ENCODE measurements around the gene PFKM. TPM values are rescaled to one million over a fixed set of nuclear protein-coding genes. Genes with fewer than 3 reads are reported as not detected.

PFKM gene
- total and polyA plus RNA-seq, 9 of the 15 experiments (the other 6 are each of a cell fraction or from before 2014, with no cell fraction given), result 16.5 to 39.9 (median 31.7) TPM

GRCh38 chr12:48126953-48127630 is 7.9 kb downstream of the PFKM start:
- H3K79me2 ChIP-seq (ENCODE audit: control insufficient read depth, insufficient read depth, low read length), result 0 out of 3 replicates have a peak, but pooled peaks cover under 1% of the 10 kb centered on the region
- no peaks in the 10 kb centered on the region for H3K27me3 ChIP-seq (ENCODE audit: control insufficient read depth in 2 of 2, insufficient read depth in 2 of 2, low read length in 2 of 2)
- H2AFZ ChIP-seq (ENCODE audit: low read depth, low read length), result no peak overlapping the region
- in situ Hi-C loops (cut with MboI), result no loop called here
- DNase-seq (ENCODE audit: extremely low read depth in 1 of 4, low spot score in 3 of 4), result no peak
- POLR2A ChIA-PET, result interaction anchor here (0.6 to 0.7 kb wide), 2 partner anchors 18 to 27 kb away, joined by 3 read pairs; no protein-coding TSS in a partner anchor
- no peaks in the 10 kb centered on the region for H4K20me1 ChIP-seq (replicated peaks; ENCODE audit: control insufficient read depth, insufficient read depth, low read length)
- intact Hi-C loops (cut with micrococcal nuclease), result no loop called here
- no peaks in the 10 kb centered on the region for H3K9me1 ChIP-seq (ENCODE audit: control insufficient read depth, insufficient read depth, low read length)
- ATAC-seq, result no peak
- no peaks in the 10 kb centered on the region for H3K9me3 ChIP-seq (replicated peaks; ENCODE audit: control insufficient read depth, insufficient read depth, low read depth, low read length)
- no peak overlapping the region for H3K4me2 ChIP-seq (ENCODE audit: insufficient read depth, low read length)
- H3K36me3 ChIP-seq (ENCODE audit: control insufficient read depth, insufficient read depth, low read length), result peaks cover 64% of the 10 kb centered on the region; the same call in 2 of the 3 replicates
- 92% methylated on average over 2 of the region's 2 CpGs for WGBS (ENCODE audit: insufficient coverage, low coverage, missing lambda C conversion rate)
- FAIRE-seq, result no peak
- BruUV-seq (replicated peaks), result no TSS peak
- CTCF ChIA-PET (ENCODE audit: low intra/inter-chr PET ratio), result no interaction called here
- no peak overlapping the region for H3K27ac ChIP-seq (ENCODE audit: extremely low read depth, low read depth, low read length)
- H3K9ac ChIP-seq (ENCODE audit: insufficient read depth in 1 of 2, low read depth in 2 of 2, low read length in 2 of 2), result no peak overlapping the region
- peaks cover 4 to 6% of the 10 kb centered on the region in 2 experiments; a peak in 4 of 5 replicates for H3K4me1 ChIP-seq (replicated peaks in 1 of 2; ENCODE audit: control insufficient read depth in 2 of 2, insufficient read depth in 2 of 2, low read length in 2 of 2)
- H3K4me3 ChIP-seq, result no peak overlapping the region
- TF ChIP-seq NFIX (CRISPR knock-in tag; IDR thresholded peaks at IDR 0.05; ENCODE audit: low read depth) (peak; percentile 90), RAD21 (CRISPR knock-in tag; conservative IDR thresholded peaks at IDR 0.05 in 1 of 2, IDR thresholded peaks at IDR 0.05 in 1 of 2) (no peak), E2F1 (CRISPR knock-in tag; IDR thresholded peaks at IDR 0.05) (no peak), GTF3C2 (IDR thresholded peaks at IDR 0.05; ENCODE audit: borderline replicate concordance, extremely low read depth, insufficient read length) (no peak), EP400 (IDR thresholded peaks at IDR 0.05) (no peak), SNAPC5 (CRISPR knock-in tag; IDR thresholded peaks at IDR 0.05) (no peak), STAT5B (CRISPR knock-in tag; IDR thresholded peaks at IDR 0.05) (no peak), POLR2G (IDR thresholded peaks at IDR 0.05; ENCODE audit: low read depth, low read length) (no peak), PRPF4 (IDR thresholded peaks at IDR 0.05; ENCODE audit: insufficient read depth, low read depth, low read length, poor library complexity, severe bottlenecking) (no peak), HDAC3 (IDR thresholded peaks at IDR 0.05; ENCODE audit: borderline replicate concordance, partially characterized antibody) (no peak), TSC22D4 (tag; IDR thresholded peaks at IDR 0.05) (no peak), ZNF449 (CRISPR knock-in tag; IDR thresholded peaks at IDR 0.05) (no peak)
